Subcutaneous abdominal adipose tissue (tissue), 5 donors: Measurements from ENCODE around the gene SRGAP2C.
"Not testable (repeated sequence)": the region's sequence is repeated elsewhere in the genome, so short reads cannot be mapped to it uniquely, and the experiment has no call there.

Experiments
- H3K27ac ChIP-seq: one replicate; pipeline ENCODE4 v1.7.0; 2013; ENCODE audit warnings: low read depth, mild to moderate bottlenecking, inconsistent platforms, low read length, moderate library complexity
- H3K27me3 ChIP-seq, 5 donors: one replicate each; pipeline ENCODE4 v1.7.0; 2013; ENCODE audit warnings: low read length in 5 of 5, inconsistent platforms in 1 of 5; ENCODE audit not compliant: control insufficient read depth in 5 of 5, insufficient read depth in 4 of 5
- H3K36me3 ChIP-seq, 5 donors: one replicate each; pipeline ENCODE4 v1.7.0; 2013; ENCODE audit warnings: low read length in 5 of 5; ENCODE audit not compliant: control insufficient read depth in 5 of 5, insufficient read depth in 5 of 5
- H3K4me1 ChIP-seq, 5 donors: one replicate each; pipeline ENCODE4 v1.7.0; 2013; ENCODE audit warnings: low read length in 5 of 5, mild to moderate bottlenecking in 3 of 5, moderate library complexity in 1 of 5; ENCODE audit not compliant: control insufficient read depth in 5 of 5, insufficient read depth in 5 of 5
- H3K4me3 ChIP-seq, 5 donors: one replicate each; pipeline ENCODE4 v1.7.0; 2013; ENCODE audit warnings: low read length in 5 of 5, low read depth in 1 of 5
- H3K9ac ChIP-seq, 5 donors: one replicate each; pipeline ENCODE4 v1.7.0; 2013; ENCODE audit warnings: low read length in 5 of 5, mild to moderate bottlenecking in 4 of 5, moderate library complexity in 3 of 5
- H3K9me3 ChIP-seq, 5 donors: one replicate each; pipeline ENCODE4 v1.7.0; 2013; ENCODE audit warnings: low read length in 5 of 5; ENCODE audit not compliant: control insufficient read depth in 5 of 5
- donor health status: healthy.
- donor health status: healthy.
- donor health status: healthy.
- donor health status: healthy.
- donor health status: healthy.

Gene SRGAP2C

GRCh38 chr1:121299514-121300149 is 114.9 kb downstream of the SRGAP2C start:
- not testable (repeated sequence) for H3K27ac ChIP-seq, H3K9ac ChIP-seq, H3K4me3 ChIP-seq, H3K4me1 ChIP-seq, H3K36me3 ChIP-seq, H3K9me3 ChIP-seq, H3K27me3 ChIP-seq

DNA sequence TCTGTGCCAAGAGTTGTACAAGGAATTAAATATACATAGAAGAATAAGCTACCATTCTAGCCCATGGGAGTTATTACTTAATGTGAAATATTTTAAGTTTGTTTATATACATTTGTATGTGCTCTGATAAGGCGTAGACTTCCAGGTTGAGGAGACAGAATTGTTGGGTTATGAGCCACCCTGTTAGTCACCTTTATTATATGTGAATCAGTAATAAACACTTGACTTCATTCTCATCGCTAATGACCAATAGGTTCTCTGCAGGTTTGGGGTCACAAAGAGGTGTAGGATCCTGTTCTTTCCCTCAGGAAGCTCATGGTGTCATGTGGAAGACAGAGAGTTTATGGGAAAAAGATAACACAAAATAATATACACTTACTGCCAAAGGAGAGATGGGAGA is 117.1 kb downstream of the SRGAP2C start:
- not testable (repeated sequence) for H3K36me3 ChIP-seq, H3K9me3 ChIP-seq, H3K4me1 ChIP-seq, H3K9ac ChIP-seq, H3K27ac ChIP-seq, H3K27me3 ChIP-seq, H3K4me3 ChIP-seq

DNA sequence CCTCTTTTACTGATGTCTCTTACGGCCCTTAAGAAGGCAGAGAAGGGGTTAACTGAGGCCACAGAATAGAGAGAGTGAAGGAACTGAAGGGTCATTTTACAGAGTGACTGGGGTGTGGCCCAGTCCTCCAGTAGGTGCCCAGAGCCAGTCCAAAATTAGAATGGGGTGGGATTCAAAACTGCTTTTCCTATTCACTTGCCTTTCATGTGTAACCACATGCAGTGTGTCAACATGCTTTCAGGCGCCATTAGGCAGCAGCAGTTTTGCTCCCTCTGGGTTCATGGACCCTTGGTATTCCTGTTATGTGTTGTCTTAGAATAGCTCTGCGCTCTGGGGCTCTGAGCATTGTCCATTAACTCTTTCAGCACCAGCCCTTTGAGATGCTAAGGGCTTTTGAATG is 123.0 kb downstream of the SRGAP2C start:
- not testable (repeated sequence) for H3K9me3 ChIP-seq, H3K27me3 ChIP-seq, H3K9ac ChIP-seq, H3K4me1 ChIP-seq, H3K4me3 ChIP-seq, H3K36me3 ChIP-seq, H3K27ac ChIP-seq

DNA sequence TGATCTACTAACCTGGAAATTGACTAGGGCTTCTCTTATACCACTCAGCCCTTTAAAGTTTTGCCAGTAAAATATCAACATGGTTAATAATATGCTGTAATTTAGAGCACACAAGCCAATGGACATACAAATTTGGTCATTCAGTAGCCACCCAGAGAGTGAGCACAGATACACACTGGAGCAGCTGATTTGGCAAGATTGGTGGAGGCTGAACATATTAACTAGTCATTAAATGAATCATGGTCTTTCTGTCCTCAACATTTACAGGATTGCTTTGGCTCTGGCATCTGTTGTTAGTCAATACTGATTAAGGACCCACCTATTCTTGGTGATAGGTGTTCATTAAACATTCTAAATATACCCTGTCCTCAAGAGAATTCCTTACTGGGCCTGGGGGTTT is 130.7 kb downstream of the SRGAP2C start:
- not testable (repeated sequence) for H3K4me3 ChIP-seq, H3K9me3 ChIP-seq, H3K36me3 ChIP-seq, H3K27ac ChIP-seq, H3K4me1 ChIP-seq, H3K27me3 ChIP-seq, H3K9ac ChIP-seq

DNA sequence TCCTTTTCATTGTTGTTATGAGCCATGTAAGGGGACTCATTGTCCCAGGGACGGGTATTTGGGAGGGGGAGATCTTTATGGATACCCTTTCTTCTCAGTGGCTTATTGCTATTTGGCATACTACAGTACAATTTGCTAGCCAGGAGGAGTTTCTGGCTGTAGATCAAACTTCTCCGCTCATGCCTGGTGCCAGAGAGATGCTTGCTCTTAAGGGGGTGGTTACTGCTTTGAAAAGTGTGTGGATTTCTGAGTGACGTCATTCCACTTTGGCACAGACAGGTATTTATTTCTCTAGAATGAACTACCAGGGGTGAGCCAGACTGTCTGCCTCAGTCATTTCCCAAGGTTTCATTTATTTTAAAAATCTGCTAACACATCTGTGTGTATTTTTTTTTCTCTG is 131.3 kb downstream of the SRGAP2C start:
- H3K4me3 ChIP-seq, H3K27me3 ChIP-seq, H3K9me3 ChIP-seq, H3K27ac ChIP-seq, H3K4me1 ChIP-seq, H3K9ac ChIP-seq, H3K36me3 ChIP-seq: not testable (repeated sequence)

- H3K27me3 ChIP-seq, H3K9me3 ChIP-seq, H3K4me1 ChIP-seq, H3K27ac ChIP-seq, H3K4me3 ChIP-seq, H3K36me3 ChIP-seq, H3K9ac ChIP-seq: not testable (repeated sequence)
Measured at GRCh38 chr1:121317491-121318468, 133.0 kb downstream of the SRGAP2C start.

- H3K27ac ChIP-seq, H3K36me3 ChIP-seq: not testable (repeated sequence)
Measured at GRCh38 chr1:121318687-121319086, 133.9 kb downstream of the SRGAP2C start.

GRCh38 chr1:121321660-121322059 is 136.9 kb downstream of the SRGAP2C start:
- not testable (repeated sequence) for H3K9me3 ChIP-seq

More at GRCh38 chr1:121318687-121319086, 133.9 kb downstream of the SRGAP2C start:
- not testable (repeated sequence) for H3K4me3 ChIP-seq, H3K9ac ChIP-seq, H3K9me3 ChIP-seq, H3K27me3 ChIP-seq, H3K4me1 ChIP-seq

DNA sequence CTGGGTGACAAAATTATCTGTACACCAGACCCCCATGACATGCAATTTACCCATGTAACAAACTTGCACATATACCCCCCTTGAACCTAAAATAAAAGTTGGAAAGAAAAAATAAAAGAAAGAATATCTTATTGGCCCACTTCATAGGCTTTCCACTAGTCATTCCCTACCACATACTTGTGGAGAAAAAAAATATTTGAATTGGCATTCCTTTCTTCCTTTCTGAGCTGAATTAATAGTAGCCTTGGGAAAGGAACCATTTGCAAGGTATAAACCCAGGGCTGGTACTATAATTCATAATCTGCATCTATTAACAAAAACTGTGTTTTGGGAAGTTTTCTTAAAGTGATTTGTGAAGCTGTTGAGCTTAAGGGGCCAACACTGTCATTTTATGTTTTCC is 140.0 kb downstream of the SRGAP2C start:
- not testable (repeated sequence) for H3K9me3 ChIP-seq, H3K4me3 ChIP-seq, H3K9ac ChIP-seq

More at GRCh38 chr1:121321660-121322059, 136.9 kb downstream of the SRGAP2C start:
- H3K9ac ChIP-seq, H3K36me3 ChIP-seq, H3K4me3 ChIP-seq, H3K27me3 ChIP-seq, H3K27ac ChIP-seq, H3K4me1 ChIP-seq: not testable (repeated sequence)

GRCh38 chr1:121332141-121332540 is 147.4 kb downstream of the SRGAP2C start:
- not testable (repeated sequence) for H3K36me3 ChIP-seq, H3K9me3 ChIP-seq, H3K27ac ChIP-seq, H3K4me1 ChIP-seq, H3K27me3 ChIP-seq, H3K9ac ChIP-seq, H3K4me3 ChIP-seq

More for the DNA sequence above, 140.0 kb downstream of the SRGAP2C start:
- not testable (repeated sequence) for H3K36me3 ChIP-seq, H3K4me1 ChIP-seq, H3K27ac ChIP-seq, H3K27me3 ChIP-seq
